DOHH2 (cell line): Measurements from ENCODE around the gene OCIAD2.

Experiments used
- H3F3A ChIP-seq: fragments of 200-600 bp; sonication (generic), shearing (Covaris generic); 2 replicates; pipeline ENCODE4 v1.6.0; 2016; ENCODE audit warnings: antibody characterized with exemption, mild to moderate bottlenecking; ENCODE audit not compliant: control insufficient read depth, insufficient read depth
- H3K27ac ChIP-seq: fragments of 200-600 bp; sonication (generic); 2 replicates; pipeline ENCODE4 v1.5.1; 2014; ENCODE audit warnings: low read depth, mild to moderate bottlenecking, low read length, moderate library complexity
- H3K27me3 ChIP-seq: fragments of 200-600 bp; sonication (generic); 2 replicates; pipeline ENCODE4 v1.6.1; 2014; ENCODE audit warnings: mild to moderate bottlenecking, low read length, mixed read lengths; ENCODE audit not compliant: control insufficient read depth
- H3K36me3 ChIP-seq: fragments of 200-600 bp; sonication (generic); 2 replicates; pipeline ENCODE4 v1.6.1; 2014; ENCODE audit warnings: mild to moderate bottlenecking, low read length, moderate library complexity, mixed read lengths; ENCODE audit not compliant: control insufficient read depth
- H3K4me1 ChIP-seq: fragments of 200-600 bp; sonication (generic); 2 replicates; pipeline ENCODE4 v1.6.1; 2014; ENCODE audit warnings: mild to moderate bottlenecking, low read length, mixed read lengths; ENCODE audit not compliant: control insufficient read depth
- H3K4me2 ChIP-seq: fragments of 200-600 bp; sonication (generic); 2 replicates; pipeline ENCODE4 v1.6.0; 2014; ENCODE audit warnings: mild to moderate bottlenecking, low read length, moderate library complexity
- H3K4me3 ChIP-seq: fragments of 200-600 bp; sonication (generic); 2 replicates; pipeline ENCODE4 v1.5.1; 2014; ENCODE audit warnings: mild to moderate bottlenecking, low read length, mixed read lengths
- H3K79me2 ChIP-seq: fragments of 200-600 bp; sonication (generic); 2 replicates; pipeline ENCODE4 v1.6.1; 2014; ENCODE audit warnings: mild to moderate bottlenecking, low read length, mixed read lengths; ENCODE audit not compliant: control insufficient read depth
- H3K9me2 ChIP-seq: fragments of 200-600 bp; sonication (generic); replicated peaks from 2 replicates; pipeline ENCODE4 v1.6.1; 2014; ENCODE audit warnings: mild to moderate bottlenecking, low read length, mixed read lengths; ENCODE audit not compliant: control insufficient read depth
- H3K9me3 ChIP-seq: fragments of 200-600 bp; sonication (generic); 2 replicates; pipeline ENCODE4 v1.6.1; 2014; ENCODE audit warnings: antibody characterized with exemption, low read length, mixed read lengths; ENCODE audit not compliant: control insufficient read depth, insufficient read depth
- H4K20me1 ChIP-seq: fragments of 200-600 bp; sonication (generic); 2 replicates; pipeline ENCODE4 v1.6.0; 2014; ENCODE audit warnings: low read depth, mild to moderate bottlenecking, antibody characterized with exemption, low read length, moderate library complexity; ENCODE audit not compliant: control insufficient read depth, insufficient read depth
- EZH2phosphoT487 ChIP-seq: fragments of 200-600 bp; sonication (generic); IDR thresholded peaks from 2 replicates; pipeline ENCODE4 v1.6.1; 2017; ENCODE audit warnings: borderline replicate concordance, mild to moderate bottlenecking, antibody characterized with exemption, low read length, moderate library complexity, mixed read lengths
- TF ChIP-seq, protein P1 (sequence below): fragments of 200-600 bp; sonication (generic); IDR thresholded peaks from one replicate; pipeline ENCODE4 v1.5.1; 2014; ENCODE audit warnings: antibody characterized with exemption, mild to moderate bottlenecking, low read depth, low read length; ENCODE audit not compliant: poor library complexity, severe bottlenecking

Gene OCIAD2

DNA sequence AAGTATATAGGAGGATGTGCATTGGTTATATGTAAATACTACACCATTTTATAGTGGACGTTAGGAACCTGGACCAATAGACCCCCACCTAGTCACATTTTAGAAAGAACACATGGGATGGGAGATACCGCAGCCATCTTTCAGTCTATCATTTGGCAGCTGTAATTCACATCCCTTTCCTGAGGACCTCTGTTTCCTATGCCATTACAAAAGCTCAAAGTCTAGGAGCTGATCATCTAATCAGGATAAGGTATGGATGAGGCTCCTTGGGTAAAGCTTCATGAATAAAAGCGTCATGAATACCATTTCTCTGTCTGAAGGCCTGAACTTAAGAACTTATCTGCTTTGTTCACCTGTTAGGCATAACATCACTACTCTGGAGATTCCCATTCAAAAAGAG is 44.5 kb downstream of the OCIAD2 start:
- no peak overlapping the region for H3K4me3 ChIP-seq
- TF ChIP-seq, protein P1, sequence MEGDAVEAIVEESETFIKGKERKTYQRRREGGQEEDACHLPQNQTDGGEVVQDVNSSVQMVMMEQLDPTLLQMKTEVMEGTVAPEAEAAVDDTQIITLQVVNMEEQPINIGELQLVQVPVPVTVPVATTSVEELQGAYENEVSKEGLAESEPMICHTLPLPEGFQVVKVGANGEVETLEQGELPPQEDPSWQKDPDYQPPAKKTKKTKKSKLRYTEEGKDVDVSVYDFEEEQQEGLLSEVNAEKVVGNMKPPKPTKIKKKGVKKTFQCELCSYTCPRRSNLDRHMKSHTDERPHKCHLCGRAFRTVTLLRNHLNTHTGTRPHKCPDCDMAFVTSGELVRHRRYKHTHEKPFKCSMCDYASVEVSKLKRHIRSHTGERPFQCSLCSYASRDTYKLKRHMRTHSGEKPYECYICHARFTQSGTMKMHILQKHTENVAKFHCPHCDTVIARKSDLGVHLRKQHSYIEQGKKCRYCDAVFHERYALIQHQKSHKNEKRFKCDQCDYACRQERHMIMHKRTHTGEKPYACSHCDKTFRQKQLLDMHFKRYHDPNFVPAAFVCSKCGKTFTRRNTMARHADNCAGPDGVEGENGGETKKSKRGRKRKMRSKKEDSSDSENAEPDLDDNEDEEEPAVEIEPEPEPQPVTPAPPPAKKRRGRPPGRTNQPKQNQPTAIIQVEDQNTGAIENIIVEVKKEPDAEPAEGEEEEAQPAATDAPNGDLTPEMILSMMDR: no peak
- no peak for TF ChIP-seq EZH2phosphoT487
- H4K20me1 ChIP-seq: no peaks in the 10 kb centered on the region
- H3K4me1 ChIP-seq: no peaks in the 10 kb centered on the region
- H3K4me2 ChIP-seq: no peak overlapping the region
- H3K9me2 ChIP-seq: no peaks in the 10 kb centered on the region
- peaks cover 13% of the 10 kb centered on the region; the same call in 1 of the 2 replicates for H3F3A ChIP-seq
- no peak overlapping the region for H3K27ac ChIP-seq
- no peaks in the 10 kb centered on the region for H3K79me2 ChIP-seq
- no peaks in the 10 kb centered on the region for H3K27me3 ChIP-seq
- no peaks in the 10 kb centered on the region for H3K9me3 ChIP-seq
- H3K36me3 ChIP-seq: peaks cover 34% of the 10 kb centered on the region

DNA sequence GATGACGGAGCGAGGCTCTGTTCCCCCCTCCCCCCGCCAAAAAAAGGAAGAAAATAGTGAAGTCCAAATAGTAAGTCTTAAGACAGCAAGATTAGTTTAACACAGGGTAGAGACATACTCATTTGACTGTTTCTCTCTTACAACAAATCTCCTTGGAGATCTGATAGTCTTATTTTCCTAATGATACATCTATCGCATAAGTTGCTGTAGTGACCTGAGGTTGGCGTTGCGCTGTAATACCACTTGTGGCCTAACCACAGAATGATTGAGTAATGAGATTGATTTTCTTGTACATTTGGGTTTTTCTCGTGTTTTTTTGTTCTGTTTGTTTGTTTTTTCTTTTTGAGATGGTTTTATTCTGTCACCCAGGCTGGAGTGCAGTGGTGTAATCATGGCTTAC is 48.4 kb downstream of the OCIAD2 start:
- Histone ChIP-seq H3K4me3 (no peak overlapping the region), H3K27ac (no peak overlapping the region), H3F3A (peaks cover 10% of the 10 kb centered on the region; the same call in 1 of the 2 replicates), H3K36me3 (peaks cover 59% of the 10 kb centered on the region), H3K79me2 (no peaks in the 10 kb centered on the region), H3K4me1 (no peaks in the 10 kb centered on the region), H4K20me1 (no peaks in the 10 kb centered on the region), H3K9me3 (no peaks in the 10 kb centered on the region), H3K9me2 (no peaks in the 10 kb centered on the region), H3K27me3 (no peaks in the 10 kb centered on the region), H3K4me2 (no peak overlapping the region)
- TF ChIP-seq, protein P1: no peak
- no peak for TF ChIP-seq EZH2phosphoT487

DNA sequence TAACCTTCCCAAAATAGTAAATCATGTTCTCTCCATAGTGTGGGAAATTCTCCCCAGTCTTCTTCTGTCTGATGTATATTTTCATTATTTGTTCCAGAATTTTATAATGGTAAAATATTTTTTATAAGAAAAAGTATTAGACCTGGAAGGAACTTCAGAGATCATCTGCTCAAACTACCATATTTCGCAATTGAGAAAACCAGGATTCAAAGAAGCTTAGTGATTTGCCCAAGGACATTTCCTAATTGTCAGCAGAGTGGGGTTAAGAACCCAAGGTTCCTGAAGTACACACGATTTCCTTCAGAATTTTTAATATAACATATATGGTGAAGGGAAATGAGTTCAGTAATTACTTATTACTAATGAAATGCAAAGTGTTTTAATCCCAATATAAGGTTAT is 51.6 kb downstream of the OCIAD2 start:
- no peak overlapping the region for H3K4me3 ChIP-seq
- no peak for TF ChIP-seq EZH2phosphoT487
- TF ChIP-seq, protein P1: no peak
- no peaks in the 10 kb centered on the region for H3K9me3 ChIP-seq
- H3K4me1 ChIP-seq: no peaks in the 10 kb centered on the region
- no peaks in the 10 kb centered on the region for H3K27me3 ChIP-seq
- no peaks in the 10 kb centered on the region for H3K9me2 ChIP-seq
- H4K20me1 ChIP-seq: no peaks in the 10 kb centered on the region
- no peak overlapping the region for H3K27ac ChIP-seq
- H3K36me3 ChIP-seq: peaks cover 71% of the 10 kb centered on the region
- 0 out of 2 replicates have a peak, but pooled peaks cover 5% of the 10 kb centered on the region for H3F3A ChIP-seq
- no peak overlapping the region for H3K4me2 ChIP-seq
- H3K79me2 ChIP-seq: no peaks in the 10 kb centered on the region

DNA sequence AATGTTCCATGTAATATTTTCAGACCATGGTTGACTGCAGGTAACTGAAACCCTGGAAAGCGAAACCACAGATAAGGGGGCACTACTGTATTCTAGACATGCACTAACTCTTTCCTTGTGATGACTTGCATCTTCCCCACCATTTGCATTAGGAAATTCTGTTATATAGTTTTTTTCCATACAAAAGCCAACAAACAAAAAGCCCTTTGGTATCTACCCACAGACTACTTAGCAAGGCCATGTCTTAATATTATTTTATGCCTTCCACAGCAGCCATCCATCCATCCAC is 52.2 kb downstream of the OCIAD2 start:
- Histone ChIP-seq H3K27ac (no peak overlapping the region), H3K27me3 (no peaks in the 10 kb centered on the region), H4K20me1 (no peaks in the 10 kb centered on the region), H3K9me2 (no peaks in the 10 kb centered on the region), H3K4me2 (no peak overlapping the region), H3K79me2 (no peaks in the 10 kb centered on the region), H3F3A (0 out of 2 replicates have a peak, but pooled peaks cover 4% of the 10 kb centered on the region), H3K4me1 (no peaks in the 10 kb centered on the region), H3K4me3 (no peak overlapping the region), H3K36me3 (peaks cover 68% of the 10 kb centered on the region), H3K9me3 (no peaks in the 10 kb centered on the region)
- TF ChIP-seq, protein P1: no peak
